Ecto neural progenitor cell (in vitro differentiated cells): Measurements from ENCODE around the gene ZEB2.

ENCODE experiments used
- DNase-seq: peaks from one replicate; pipeline ENCODE4 v3.0.0-alpha.2; 2018; ENCODE audit warnings: low spot score

The ZEB2 gene

GRCh38 chr2:144519934-144520731 lies at the start of gene ZEB2:
ZEB2 (minus strand) TSS chr2:144520119; CDS start chr2:144517350, 2,769 bp downstream.
- DNase-seq: peak; percentile 74

GRCh38 chr2:144567745-144568144 lies 47.8 kb upstream of the ZEB2 start:
- DNase-seq: no peak

DNA sequence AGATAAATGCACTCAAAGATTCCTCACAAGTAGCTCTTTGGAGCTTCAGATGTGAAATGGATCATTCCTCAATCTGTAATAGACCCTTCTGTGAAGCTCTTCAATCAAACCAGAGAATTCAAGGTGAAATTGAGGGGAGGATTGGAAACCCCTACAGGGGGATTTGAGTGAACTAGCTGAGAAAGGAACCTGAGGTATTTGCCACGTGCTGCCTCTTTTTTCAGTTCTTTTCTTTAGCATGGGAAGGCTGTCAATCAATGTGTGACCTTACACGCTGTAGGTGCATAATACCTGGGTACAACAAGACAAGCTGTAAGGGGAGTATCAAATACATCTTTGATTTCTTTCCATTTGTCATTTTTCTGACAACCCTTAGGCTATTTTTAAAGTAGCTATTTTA lies 46.5 kb upstream of the ZEB2 start:
- no peak for DNase-seq

DNA sequence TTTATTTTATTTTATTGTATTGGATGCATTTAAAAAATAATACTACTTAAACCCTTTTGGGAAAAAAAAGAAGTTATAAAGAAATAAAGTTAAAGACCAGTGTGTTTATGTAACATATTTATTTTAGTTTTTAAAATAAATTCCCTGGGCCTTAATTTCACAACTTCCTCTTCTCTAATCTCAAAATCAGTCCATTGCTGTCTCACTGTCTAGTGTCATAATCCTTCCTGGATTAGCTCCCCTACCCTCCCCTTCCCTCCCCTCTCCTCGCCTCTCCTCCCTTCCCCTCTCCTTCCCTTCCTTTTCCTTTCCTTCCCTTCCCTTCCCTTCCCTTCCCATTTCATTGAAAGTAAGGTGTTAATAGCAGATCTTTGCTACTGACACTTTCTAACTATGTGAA lies 40.3 kb upstream of the ZEB2 start:
- no peak for DNase-seq

DNA sequence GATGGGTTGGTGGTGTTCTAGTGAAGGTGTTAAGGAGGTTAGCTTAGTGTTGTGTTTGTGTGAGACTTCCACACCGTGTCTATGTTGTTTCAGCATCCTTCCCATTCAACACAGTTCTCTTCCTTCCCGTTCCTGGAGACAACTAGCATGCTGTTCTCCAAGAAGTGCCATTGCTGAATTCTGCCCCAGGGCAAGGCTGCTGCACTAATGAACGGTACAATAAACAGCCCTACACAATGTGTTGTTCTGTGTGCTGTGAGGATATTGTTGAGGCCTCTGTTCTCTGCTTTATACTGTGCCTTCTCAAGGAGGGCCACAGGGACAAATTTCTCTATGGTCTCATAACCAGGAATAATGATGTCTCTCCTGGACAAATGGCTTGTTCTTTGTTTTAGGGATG lies 39.8 kb upstream of the ZEB2 start:
- DNase-seq: no peak

DNA sequence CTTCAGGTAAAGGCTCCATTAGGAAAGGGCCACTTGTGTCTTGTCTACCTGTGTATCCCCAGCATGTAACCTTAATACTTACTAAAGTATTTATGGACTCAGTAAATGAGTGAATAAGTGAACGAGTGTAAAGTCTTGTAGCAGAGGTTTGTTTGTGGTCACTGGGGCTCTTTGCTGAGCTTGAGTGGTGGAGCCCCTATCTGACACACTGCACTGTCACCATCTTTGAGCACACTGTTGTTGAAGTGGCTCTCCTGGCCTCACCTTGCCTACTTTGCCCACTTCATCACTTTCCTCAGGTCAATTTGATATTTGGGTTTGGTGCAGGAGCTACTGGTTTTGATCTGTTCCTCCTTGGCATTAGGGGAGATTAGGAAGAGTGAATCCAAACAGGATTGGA lies 39.3 kb upstream of the ZEB2 start:
- no peak for DNase-seq

GRCh38 chr2:144554492-144555210 lies 34.7 kb upstream of the ZEB2 start:
- DNase-seq: no peak

DNA sequence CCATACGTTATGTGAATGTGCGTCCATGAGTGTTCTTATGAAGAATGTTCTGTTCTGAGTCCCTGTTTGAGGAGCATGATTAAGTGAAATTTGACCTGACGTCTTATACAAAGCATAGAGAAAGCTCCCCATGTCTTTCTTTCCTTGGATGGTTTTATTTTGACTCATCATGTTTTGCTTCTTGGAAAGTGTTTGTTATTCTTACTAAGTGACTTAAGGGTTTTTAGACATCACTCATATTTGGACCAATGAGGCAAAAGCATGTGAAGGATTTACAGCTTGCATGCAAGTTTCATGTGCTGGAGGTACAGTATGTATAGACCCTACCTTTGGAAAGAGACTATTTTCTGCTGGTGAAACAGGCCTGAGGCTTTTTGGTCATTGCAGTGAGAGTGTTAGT lies 33.5 kb upstream of the ZEB2 start:
- DNase-seq: no peak

DNA sequence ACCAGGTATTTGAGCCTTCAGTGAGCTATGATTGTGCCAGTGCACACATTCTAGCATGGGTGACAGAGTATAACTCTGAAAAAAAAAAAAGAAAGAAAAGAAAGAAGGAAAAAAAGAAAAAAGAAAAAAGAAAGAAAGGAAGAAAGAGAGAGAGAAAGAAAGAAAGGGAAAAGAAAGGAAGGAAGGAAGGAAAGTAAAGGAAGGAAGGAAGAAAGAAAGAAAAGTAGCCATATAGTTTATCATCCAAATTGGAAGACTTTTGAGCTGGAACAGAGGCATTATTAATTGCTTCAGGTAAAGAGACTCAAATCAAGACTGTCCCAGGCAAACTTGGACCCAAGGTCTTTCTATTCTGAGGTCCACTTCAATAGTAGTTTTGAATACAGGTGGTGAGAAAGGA lies 32.9 kb upstream of the ZEB2 start:
- no peak for DNase-seq

DNA sequence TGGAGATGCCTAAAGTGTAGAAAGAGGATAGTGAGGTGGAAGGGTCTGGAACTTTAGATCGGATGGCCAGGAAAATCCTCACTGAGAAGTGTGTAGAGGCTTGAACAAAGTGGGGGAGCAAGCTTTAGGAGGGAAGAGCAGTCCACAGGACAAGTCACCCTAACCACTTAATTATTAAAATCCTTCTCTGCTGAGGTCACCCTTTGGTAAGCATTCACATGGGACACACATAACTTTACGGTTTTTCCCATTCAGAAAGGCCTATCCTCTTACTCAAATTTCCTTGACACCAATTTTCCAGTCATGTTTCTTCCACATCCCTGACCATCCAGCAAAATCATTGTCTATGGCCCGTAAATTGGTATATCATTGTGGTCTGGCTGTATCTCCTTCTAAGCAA lies 31.0 kb upstream of the ZEB2 start:
- DNase-seq: no peak

- DNase-seq: no peak
Observed at GRCh38 chr2:144550084-144550483, 30.2 kb upstream of the ZEB2 start.

- DNase-seq: no peak
Observed at GRCh38 chr2:144548532-144549191, 28.7 kb upstream of the ZEB2 start.

- DNase-seq: no peak
Observed at GRCh38 chr2:144548088-144548487, 28.2 kb upstream of the ZEB2 start.

DNA sequence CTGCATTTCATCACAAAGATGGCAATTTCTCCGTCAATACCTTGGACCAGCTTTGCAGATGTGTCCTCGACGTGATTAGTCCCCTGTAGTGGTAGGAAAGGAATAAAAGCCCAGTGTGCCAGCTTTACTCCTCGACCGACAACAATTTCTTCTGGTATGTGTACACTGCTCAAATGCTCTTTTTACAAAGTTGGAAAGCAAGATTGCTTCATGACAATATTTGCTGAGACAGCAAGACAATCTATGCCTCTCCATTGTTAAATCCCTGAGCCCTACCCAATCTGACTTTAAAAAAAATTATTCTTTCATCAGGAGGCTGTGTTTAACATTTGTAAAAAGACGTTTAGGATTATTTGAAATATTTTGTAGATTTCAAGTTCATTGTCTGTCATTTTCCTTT lies 27.6 kb upstream of the ZEB2 start:
- DNase-seq: no peak

DNA sequence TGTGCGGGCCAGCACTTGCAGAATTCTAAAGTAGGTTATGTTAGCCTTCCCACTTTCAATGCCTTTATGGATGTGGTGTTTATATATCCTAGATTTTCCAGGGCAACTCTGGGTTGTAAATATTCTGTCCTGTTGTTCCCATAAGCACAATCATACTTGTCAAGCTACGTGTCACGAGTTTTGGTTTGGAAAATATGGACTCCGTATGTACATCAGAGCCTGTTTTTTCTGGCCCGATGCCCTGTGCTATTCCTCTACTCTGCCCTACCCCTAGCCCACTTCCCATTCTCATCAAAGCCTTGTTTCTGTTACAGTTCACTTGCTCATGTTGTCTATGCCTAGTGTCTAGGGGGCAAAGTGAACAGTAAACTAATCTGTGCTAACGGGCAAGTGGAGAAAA lies 27.0 kb upstream of the ZEB2 start:
- no peak for DNase-seq

GRCh38 chr2:144545787-144546186 lies 25.9 kb upstream of the ZEB2 start:
- DNase-seq: no peak

DNA sequence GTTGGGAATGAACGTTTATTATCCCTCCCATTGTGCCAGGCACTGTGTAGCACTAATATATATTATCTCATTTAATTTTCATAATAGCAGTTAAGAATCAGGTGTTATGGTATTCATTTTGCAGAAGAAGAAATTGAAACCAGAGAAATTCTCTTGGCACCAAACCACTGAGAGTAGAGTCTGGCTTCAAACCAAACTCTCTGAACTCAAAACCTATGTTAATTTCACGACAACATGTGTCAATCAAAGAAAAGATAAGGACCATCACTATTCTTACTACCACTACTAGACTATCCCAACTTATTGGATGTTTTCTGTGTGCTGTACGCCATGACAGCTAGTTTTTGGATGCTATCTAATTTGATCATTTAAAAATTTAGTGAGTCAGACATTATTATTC lies 24.1 kb upstream of the ZEB2 start:
- no peak for DNase-seq

DNA sequence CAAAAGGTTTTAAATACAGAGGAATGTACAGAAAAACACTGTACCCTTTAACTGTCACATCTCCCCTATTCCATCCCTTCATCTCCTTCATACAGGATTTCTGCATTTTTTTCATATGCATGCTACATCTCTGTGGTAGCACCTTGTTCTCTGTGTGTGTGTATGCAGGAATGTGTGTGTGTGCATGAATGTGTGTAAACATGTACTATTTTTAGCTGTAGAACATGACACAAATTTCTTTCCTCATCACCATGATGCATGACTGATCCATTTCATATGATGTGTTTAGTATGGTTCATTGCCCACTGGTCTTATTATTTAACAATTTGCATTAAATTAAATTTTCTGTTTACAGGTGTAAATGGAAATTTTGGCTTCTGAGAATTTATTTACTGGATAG lies 21.5 kb upstream of the ZEB2 start:
- DNase-seq: no peak

DNA sequence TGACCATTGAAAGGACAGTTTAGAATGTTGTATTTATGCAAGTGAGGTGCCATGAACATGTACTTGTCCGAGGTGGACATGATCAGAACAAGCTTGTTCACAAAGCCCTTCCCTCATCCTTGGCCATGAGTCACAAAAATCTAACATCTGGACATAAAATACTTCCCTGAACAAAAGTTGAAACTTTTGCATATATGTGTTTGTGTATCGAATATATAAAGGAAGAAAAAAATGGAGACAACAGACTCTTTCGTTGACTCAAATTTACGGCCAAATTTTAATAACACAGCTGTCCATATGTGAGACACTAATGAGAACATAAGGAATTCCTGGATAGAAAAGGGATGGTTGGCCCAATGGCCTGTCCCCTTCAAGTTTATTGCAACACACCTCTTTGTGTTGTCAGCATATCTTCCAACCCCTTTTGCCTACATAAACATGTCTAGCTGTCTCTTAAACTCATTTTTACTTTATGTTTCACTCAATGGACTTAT lies 19.4 kb upstream of the ZEB2 start:
- DNase-seq: no peak

GRCh38 chr2:144535300-144535699 lies 15.4 kb upstream of the ZEB2 start:
- DNase-seq: no peak

DNA sequence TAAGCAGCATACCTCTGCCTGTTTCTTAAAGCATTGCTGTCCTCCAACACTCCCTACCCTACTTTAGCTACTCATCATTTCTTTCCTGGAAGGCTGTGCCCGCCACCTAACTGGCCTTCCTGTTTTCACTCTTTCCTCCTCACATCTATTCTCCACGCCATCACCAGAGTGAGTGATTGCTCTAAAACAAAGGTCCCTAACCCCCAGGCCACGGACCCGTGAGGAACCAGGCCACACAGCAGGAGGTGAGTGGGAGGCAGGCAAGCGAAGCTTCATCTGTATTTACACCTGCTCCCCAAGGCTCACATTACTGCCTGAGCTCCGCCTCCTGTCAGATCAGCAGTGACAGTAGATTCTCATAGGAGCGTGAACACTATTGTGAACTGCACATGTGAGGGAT lies 13.3 kb upstream of the ZEB2 start:
- DNase-seq: no peak

DNA sequence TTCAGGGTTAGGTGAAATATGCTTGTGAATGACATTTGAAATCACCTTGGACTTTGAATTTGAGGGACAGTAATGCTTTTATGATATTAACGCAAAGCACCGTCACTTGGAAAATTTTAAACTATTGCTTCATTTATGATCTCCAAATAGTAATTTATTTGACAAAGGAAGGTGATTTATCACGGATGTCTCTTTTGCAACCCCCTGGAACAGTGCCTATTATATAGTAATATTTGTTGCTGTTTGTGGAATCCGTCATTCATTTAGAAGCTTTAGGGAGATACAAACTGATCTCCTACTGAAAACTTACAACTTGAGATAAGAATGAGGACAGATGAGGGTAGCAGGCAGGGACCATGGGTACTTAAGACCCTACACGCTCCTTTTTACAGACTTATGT lies 10.7 kb upstream of the ZEB2 start:
- DNase-seq: no peak

DNA sequence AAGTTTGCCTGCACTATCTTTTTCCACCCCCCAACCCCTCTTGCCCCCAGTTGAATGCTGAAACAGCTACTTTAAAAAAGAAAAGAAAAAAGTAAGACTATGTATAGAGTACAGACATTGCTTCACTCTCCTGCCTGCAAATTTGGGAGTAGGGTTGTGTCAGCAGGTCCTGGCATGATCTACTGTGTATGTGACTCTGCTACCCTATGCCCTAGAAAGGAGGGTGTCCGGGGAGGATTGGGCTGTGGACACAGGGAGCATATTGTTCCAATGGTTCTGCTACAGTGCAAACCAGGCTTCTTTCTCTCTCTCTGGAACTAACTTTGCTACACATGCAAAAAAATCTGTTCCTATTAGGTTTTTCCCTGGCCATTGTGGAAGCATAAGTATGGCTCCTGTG lies 9.9 kb upstream of the ZEB2 start:
- DNase-seq: no peak
